Vagina (tissue), 2 donors: Measurements from ENCODE around the gene PDE2A. TPM values are rescaled to one million over a fixed set of nuclear protein-coding genes. Genes with fewer than 3 reads are reported as not detected.
A peak's percentile ranks its signal among the peaks of the same experiment; 100 is the strongest.

Experiments used
- DNase-seq, 2 donors: peaks; one replicate each; pipeline ENCODE4 v3.0.0-alpha.2; 2017; ENCODE audit errors: extremely low spot score in 2 of 2
- H3K27ac ChIP-seq: fragments of 200-600 bp; sonication (generic); one replicate; pipeline ENCODE4 v1.5.1; 2019
- H3K27me3 ChIP-seq: fragments of 200-600 bp; sonication (generic); one replicate; pipeline ENCODE4 v1.5.1; 2019
- H3K36me3 ChIP-seq, 2 donors: fragments of 200-600 bp; sonication (generic); one replicate each; pipeline ENCODE4 v1.5.1; 2017 to 2019
- H3K4me1 ChIP-seq: fragments of 200-600 bp; sonication (generic); one replicate; pipeline ENCODE4 v1.5.1; 2019
- H3K4me3 ChIP-seq, 2 donors: fragments of 200-600 bp; sonication (generic); 1 replicate in 1 of 2; 2 replicates in 1 of 2; pipeline ENCODE4 v1.5.1; 2016 to 2019
- H3K9me3 ChIP-seq: fragments of 200-600 bp; sonication (generic); one replicate; pipeline ENCODE4 v1.5.1; 2019
- POLR2A ChIP-seq, 2 donors: fragments of 450-650 bp; IDR thresholded peaks; one replicate each; pipeline ENCODE4 v1.6.1; 2017; ENCODE audit warnings: antibody characterized with exemption in 2 of 2, mild to moderate bottlenecking in 2 of 2, moderate library complexity in 2 of 2
- POLR2AphosphoS5 ChIP-seq, 2 donors: sonication (generic); formaldehyde crosslinking; IDR thresholded peaks; one replicate each; pipeline ENCODE4 v1.9.0; 2017; ENCODE audit warnings: antibody characterized with exemption in 2 of 2, mild to moderate bottlenecking in 2 of 2, low read depth in 1 of 2; ENCODE audit not compliant: insufficient read depth in 1 of 2
- intact Hi-C: fragments of 100-400 bp; cut with DNase I; formaldehyde crosslinking; loops from one replicate; pipeline ENCODE4 v1.15.1; 2023
- total RNA-seq: library from RNA; depleted of rRNA; stranded (reverse); fragments of >200 nt; gene quantifications from one replicate; pipeline ENCODE4 v1.2.3, GENCODE V29; 2016
- TF ChIP-seq, protein P1 (sequence below), 3 experiments: fragments of 450-650 bp in 2 of 3; fragments of 200-600 bp in 1 of 3; sonication (generic) in 1 of 3; IDR thresholded peaks; one replicate each; pipeline ENCODE4 v1.5.1; 2017 to 2019; ENCODE audit warnings: antibody characterized with exemption in 3 of 3, mild to moderate bottlenecking in 2 of 3, moderate library complexity in 2 of 3

PDE2A gene
- total RNA-seq, 1 donor from 2014 or later: 57.0 TPM

DNA sequence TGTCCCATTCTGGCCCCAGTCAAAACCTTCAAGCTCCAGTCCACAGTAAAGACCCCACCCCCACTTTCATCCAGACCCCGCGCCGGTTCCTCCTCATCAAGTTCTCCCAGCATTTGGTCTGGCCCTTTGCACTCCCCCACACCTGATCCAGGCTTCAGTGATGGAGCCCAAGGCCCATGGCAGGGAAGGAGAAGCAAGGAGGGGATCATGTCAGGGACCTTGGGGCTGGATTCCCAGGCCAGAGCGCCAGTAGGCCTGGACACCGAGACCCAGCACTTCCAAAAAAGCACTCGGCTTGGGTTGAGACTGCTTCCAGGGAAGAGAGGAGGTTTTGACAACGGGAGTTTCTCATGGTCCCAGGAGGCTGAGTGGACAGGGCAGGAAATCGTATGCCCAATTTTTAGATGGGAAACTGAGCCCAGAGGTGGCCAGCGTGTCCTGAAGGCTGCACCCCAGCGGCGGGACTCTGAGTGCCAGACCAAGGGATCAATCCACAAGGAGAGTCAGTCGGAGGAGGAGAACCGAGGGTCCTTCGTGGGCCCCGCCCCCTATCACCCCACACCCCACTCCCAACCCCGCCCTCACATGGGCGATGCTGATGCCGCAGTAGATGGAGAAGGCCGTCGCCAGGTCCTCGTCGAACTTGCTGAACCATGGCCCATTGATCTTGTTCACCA, 90.5 kb downstream of the PDE2A start:
- H3K27me3 ChIP-seq: no peaks in the 10 kb centered on the region
- no peak overlapping the region for H3K27ac ChIP-seq
- TF ChIP-seq, protein P1, sequence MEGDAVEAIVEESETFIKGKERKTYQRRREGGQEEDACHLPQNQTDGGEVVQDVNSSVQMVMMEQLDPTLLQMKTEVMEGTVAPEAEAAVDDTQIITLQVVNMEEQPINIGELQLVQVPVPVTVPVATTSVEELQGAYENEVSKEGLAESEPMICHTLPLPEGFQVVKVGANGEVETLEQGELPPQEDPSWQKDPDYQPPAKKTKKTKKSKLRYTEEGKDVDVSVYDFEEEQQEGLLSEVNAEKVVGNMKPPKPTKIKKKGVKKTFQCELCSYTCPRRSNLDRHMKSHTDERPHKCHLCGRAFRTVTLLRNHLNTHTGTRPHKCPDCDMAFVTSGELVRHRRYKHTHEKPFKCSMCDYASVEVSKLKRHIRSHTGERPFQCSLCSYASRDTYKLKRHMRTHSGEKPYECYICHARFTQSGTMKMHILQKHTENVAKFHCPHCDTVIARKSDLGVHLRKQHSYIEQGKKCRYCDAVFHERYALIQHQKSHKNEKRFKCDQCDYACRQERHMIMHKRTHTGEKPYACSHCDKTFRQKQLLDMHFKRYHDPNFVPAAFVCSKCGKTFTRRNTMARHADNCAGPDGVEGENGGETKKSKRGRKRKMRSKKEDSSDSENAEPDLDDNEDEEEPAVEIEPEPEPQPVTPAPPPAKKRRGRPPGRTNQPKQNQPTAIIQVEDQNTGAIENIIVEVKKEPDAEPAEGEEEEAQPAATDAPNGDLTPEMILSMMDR (IDR thresholded peaks at IDR 0.05): no peak
- TF ChIP-seq POLR2A (IDR thresholded peaks at IDR 0.05) (no peak), POLR2AphosphoS5 (IDR thresholded peaks at IDR 0.05; ENCODE audit: insufficient read depth in 1 of 2, low read depth in 1 of 2) (no peak)
- no peaks in the 10 kb centered on the region for H3K36me3 ChIP-seq
- H3K4me3 ChIP-seq: peak overlapping the region; percentile 10 to 31
- intact Hi-C loops: no loop called here
- DNase-seq: no peak
- H3K9me3 ChIP-seq: no peaks in the 10 kb centered on the region
- H3K4me1 ChIP-seq: peaks cover 15% of the 10 kb centered on the region

DNA sequence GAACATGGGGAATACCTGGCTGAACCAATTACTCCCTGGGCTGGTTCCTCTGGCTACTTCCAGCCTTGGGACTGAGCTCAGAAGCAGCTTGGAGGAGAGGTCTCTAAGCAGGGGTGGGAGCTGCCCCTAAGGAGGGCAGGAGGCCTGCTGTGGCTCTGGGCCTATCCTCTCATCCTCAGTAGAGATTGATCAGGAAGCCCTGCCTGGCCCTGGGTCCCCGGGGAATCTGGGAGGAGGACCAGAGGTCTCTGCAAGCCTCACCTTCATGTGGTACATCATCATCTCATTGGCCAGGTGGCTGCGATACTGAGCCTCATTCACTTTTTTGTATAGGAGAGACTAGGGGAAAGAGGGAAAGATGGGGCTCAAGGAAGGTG, 91.1 kb downstream of the PDE2A start:
- Histone ChIP-seq H3K9me3 (no peaks in the 10 kb centered on the region), H3K4me1 (peaks cover 15% of the 10 kb centered on the region), H3K27me3 (no peaks in the 10 kb centered on the region), H3K36me3 (no peaks in the 10 kb centered on the region), H3K4me3 (no peak overlapping the region), H3K27ac (no peak overlapping the region)
- TF ChIP-seq, protein P1 (IDR thresholded peaks at IDR 0.05): no peak
- no peak for TF ChIP-seq POLR2A (IDR thresholded peaks at IDR 0.05)
- TF ChIP-seq POLR2AphosphoS5 (IDR thresholded peaks at IDR 0.05; ENCODE audit: insufficient read depth in 1 of 2, low read depth in 1 of 2): no peak
- intact Hi-C loops: no loop called here
- no peak for DNase-seq

DNA sequence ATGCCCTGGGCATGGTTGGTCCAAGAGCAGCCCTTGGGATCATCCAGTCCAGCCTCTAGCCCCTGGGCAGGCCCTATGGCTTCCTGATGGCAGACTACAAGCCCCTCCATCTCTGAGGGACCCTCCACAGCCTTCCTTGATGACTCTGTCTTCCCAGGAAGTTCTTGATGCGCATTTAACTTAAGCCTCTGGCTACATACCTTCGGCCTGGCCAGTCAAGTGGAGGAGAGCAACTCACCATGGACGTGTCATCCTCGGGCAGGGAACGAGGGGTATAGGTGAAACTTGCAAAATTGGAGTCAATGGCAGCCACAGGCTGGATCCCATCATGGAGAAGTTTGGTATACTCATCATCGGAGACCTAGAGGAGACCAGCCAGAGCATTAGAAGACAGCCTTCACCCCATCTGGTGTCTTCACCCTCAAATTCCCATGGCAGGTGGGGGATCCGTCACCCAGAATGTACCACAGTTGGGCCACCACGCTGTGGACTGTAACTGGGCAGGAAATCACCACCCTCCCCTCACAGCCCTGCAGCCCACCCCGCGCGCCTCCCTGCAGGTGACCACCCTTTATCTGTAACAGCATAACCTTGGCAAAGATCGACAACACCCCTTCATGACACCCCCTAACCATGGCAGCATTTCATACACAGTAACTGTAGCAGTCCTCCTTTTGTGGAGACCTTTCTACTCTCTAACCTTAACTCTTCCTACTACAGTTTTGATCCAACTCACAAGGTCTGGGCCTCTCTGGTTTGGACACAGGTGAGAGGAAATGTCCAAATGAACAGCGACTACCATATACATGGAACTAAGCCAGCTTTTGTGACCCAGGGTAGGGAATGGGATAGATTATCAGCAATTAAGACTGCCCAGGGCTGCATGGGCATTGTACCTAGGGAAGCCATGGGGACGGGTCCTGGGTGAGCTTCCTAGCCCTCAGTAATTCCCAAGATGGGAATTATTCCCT, 91.7 kb downstream of the PDE2A start:
- H3K4me3 ChIP-seq: no peak overlapping the region
- no peaks in the 10 kb centered on the region for H3K9me3 ChIP-seq
- no peaks in the 10 kb centered on the region for H3K36me3 ChIP-seq
- TF ChIP-seq, protein P1 (IDR thresholded peaks at IDR 0.05): no peak
- no peak for TF ChIP-seq POLR2AphosphoS5 (IDR thresholded peaks at IDR 0.05; ENCODE audit: insufficient read depth in 1 of 2, low read depth in 1 of 2)
- no peak for TF ChIP-seq POLR2A (IDR thresholded peaks at IDR 0.05)
- intact Hi-C loops: no loop called here
- peaks cover 15% of the 10 kb centered on the region for H3K4me1 ChIP-seq
- no peak overlapping the region for H3K27ac ChIP-seq
- no peaks in the 10 kb centered on the region for H3K27me3 ChIP-seq
- no peak for DNase-seq

DNA sequence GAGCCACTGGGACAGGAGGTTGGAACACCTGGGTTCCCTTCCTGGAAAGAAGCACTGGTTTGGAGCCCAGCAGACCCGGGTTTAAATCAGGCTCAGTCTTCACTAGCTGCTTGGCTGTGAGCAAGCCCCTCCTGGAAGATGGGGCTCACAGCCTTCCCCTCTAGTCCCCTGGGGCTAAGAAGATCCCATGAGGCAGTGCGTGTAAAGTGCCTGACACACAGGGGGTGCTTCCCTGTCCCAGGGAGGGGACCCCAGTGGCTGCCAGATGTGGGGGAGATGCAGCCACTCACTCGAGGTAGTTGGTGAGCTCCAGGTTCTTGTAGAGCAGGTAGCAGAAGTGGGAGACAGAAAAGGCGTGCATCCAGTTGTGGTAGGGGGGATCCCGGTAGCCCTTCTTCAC, 93.2 kb downstream of the PDE2A start:
- no peaks in the 10 kb centered on the region for H3K27me3 ChIP-seq
- no peak overlapping the region for H3K27ac ChIP-seq
- H3K4me1 ChIP-seq: peaks cover 15% of the 10 kb centered on the region
- intact Hi-C loops: no loop called here
- H3K4me3 ChIP-seq: no peak overlapping the region
- TF ChIP-seq, protein P1 (IDR thresholded peaks at IDR 0.05): no peak
- no peak for TF ChIP-seq POLR2A (IDR thresholded peaks at IDR 0.05)
- no peak for TF ChIP-seq POLR2AphosphoS5 (IDR thresholded peaks at IDR 0.05; ENCODE audit: insufficient read depth in 1 of 2, low read depth in 1 of 2)
- no peaks in the 10 kb centered on the region for H3K36me3 ChIP-seq
- H3K9me3 ChIP-seq: no peaks in the 10 kb centered on the region
- DNase-seq: no peak

DNA sequence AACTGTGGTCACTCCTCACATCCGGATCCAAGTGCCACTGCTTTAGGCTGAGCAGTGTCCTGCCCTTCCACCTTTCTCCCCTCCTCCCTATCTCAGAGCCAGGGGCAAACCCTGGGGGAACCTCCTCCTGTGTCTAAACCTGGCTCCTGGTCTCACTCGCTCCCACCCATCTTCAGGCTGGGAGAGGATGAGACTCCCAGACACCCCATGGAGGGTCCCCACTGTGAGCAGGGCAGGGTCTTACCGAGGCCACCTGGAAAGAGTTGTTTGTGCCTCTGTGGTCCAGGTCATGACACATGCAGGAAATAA, 93.6 kb downstream of the PDE2A start:
- no peaks in the 10 kb centered on the region for H3K27me3 ChIP-seq
- intact Hi-C loops: no loop called here
- no peak for DNase-seq

More for the DNA sequence above, 93.6 kb downstream of the PDE2A start:
- no peak overlapping the region for H3K27ac ChIP-seq
- no peak overlapping the region for H3K4me3 ChIP-seq
- peaks cover 15% of the 10 kb centered on the region for H3K4me1 ChIP-seq
- H3K36me3 ChIP-seq: no peaks in the 10 kb centered on the region
- TF ChIP-seq POLR2AphosphoS5 (IDR thresholded peaks at IDR 0.05; ENCODE audit: insufficient read depth in 1 of 2, low read depth in 1 of 2): no peak
- TF ChIP-seq POLR2A (IDR thresholded peaks at IDR 0.05): no peak
- TF ChIP-seq, protein P1 (IDR thresholded peaks at IDR 0.05): no peak
- H3K9me3 ChIP-seq: no peaks in the 10 kb centered on the region
